GM12891 (cell line): ENCODE results near the gene TSC22D2.

Experiments
- POLR2A ChIP-seq: IDR thresholded peaks from 2 replicates; pipeline ENCODE4 v1.6.1; 2011; ENCODE audit warnings: low read depth, low read length, control low read depth
- POLR2AphosphoS5 ChIP-seq: IDR thresholded peaks from 2 replicates; pipeline ENCODE4 v1.6.1; 2011; ENCODE audit warnings: low read depth, low read length, control low read depth
- TAF1 ChIP-seq: IDR thresholded peaks from 2 replicates; pipeline ENCODE4 v1.6.1; 2011; ENCODE audit warnings: low read depth, low read length, control low read depth

- TF ChIP-seq TAF1 (no peak), POLR2A (no peak), POLR2AphosphoS5 (no peak)
These were observed 26.1 kb downstream of the TSC22D2 start for GRCh38 chr3:150434234-150434633.
